GM18907 (cell line): Measurements from ENCODE around the gene TMEM272.
A peak's percentile ranks its signal among the peaks of the same experiment; 100 is the strongest.
"Not testable (repeated sequence)": the region's sequence is repeated elsewhere in the genome, so short reads cannot be mapped to it uniquely, and the experiment has no call there.

ENCODE experiments used
- ATAC-seq: cut with Tn5 transposase; IDR thresholded peaks from one replicate; pipeline ENCODE4 v1.9.1; 2021; ENCODE audit warnings: mild to moderate bottlenecking, moderate library complexity; ENCODE audit not compliant: unreplicated experiment

Gene TMEM272

DNA sequence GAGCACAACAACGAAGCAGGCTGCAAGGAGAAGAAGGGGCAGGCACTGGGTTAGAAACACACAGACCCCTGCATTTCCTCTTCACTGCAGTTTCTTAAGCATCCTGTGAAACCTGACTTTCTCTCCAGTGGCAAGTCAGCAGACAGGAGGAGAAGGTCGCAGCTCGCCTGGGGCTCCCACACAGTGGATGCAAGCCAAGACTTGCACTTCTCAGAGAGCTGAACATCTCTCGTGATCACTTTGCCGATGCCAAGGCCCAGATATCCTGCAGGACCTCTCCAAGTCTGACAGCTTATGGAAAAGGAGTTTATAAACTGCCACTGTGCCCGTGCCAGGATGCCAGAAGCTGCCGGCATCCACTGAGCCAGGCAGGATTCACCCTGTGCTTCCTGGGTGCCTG lies 18.4 kb downstream of the TMEM272 start:
- no peak for ATAC-seq

DNA sequence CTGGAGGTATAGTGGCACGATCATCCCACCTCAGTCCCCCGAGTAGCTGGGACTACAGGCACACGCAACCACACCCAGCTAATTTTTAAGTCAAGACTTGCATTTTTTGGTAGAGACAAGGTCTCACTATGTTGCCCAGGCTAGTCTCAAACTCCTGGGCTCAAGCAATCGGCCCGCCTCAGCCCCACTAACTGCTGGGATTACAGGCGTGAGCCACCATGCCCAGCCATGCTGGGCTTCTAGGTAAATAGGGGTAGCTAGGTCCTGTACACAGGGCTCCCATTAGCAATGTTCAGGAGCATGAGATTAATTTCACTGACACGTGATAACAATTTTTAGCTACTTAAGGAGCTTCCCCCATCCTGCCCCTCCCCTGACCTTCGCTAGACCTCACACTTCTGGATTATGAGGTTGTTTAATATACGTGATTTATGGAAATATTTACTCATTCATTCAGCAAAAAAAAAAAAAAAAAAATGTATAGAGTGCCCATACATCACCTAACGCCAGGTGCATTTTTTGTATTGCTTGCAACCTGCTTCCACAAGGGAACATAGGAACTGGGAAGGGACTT lies 19.2 kb downstream of the TMEM272 start:
- no peak for ATAC-seq

DNA sequence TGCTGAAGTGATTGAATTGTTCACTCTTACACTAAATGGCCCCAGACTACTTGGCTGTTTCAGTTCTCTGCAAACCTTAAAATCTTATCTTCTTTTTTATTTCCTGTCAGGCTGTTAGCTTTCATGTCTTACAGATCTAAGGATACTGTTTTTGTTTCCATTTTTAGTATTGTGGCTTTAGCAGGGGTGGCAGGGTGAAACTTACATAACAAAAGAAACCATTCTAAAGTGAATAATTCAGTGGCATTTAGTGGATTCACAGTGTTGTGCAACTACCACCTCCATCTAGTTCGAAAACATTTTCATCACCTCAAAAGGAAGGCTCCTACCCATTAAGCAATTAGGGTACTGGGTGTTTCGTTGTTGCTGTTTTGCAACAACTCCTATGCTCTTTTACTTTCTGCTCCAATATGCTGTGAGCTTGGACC lies 19.8 kb downstream of the TMEM272 start:
- no peak for ATAC-seq

GRCh38 chr13:51824712-51825111 lies 20.3 kb downstream of the TMEM272 start:
- ATAC-seq = not testable (repeated sequence)

DNA sequence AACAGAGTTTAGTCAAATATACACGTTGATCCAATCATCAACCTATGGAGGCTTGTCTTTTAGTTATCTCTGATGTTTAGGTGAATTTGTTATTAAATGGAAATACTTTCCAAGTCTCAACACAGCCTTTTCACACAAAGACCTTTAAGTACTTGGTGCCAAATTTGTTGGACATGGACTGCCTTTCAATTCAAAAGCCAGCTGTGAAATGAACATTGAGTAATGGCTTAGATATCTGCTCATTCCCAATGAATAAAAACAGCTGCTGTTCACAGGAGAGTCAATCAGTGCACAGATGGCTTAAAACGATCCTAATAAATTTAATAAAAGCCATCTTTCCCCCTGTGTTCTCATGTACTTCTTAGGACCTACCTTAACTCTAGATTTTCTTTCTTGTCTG lies 21.1 kb downstream of the TMEM272 start:
- no peak for ATAC-seq

DNA sequence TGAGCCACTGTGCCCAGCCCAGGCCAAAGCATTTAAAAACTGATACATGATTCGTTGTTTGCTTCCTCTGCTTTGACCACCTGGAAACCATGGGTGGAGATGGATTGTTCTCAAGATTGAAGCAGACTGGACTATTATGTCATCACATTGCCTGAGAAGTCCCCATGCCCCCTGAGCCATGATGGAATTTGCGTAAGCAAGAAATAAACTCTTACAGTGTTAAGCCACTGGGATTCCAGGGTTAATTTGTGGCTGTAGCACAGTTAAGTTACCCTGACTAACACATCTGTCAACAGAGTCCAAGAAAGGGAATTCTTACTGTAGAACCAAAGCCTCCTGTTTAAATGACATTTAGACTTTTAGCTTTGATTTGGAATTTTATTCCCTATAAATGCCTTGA lies 21.6 kb downstream of the TMEM272 start:
- ATAC-seq = no peak

DNA sequence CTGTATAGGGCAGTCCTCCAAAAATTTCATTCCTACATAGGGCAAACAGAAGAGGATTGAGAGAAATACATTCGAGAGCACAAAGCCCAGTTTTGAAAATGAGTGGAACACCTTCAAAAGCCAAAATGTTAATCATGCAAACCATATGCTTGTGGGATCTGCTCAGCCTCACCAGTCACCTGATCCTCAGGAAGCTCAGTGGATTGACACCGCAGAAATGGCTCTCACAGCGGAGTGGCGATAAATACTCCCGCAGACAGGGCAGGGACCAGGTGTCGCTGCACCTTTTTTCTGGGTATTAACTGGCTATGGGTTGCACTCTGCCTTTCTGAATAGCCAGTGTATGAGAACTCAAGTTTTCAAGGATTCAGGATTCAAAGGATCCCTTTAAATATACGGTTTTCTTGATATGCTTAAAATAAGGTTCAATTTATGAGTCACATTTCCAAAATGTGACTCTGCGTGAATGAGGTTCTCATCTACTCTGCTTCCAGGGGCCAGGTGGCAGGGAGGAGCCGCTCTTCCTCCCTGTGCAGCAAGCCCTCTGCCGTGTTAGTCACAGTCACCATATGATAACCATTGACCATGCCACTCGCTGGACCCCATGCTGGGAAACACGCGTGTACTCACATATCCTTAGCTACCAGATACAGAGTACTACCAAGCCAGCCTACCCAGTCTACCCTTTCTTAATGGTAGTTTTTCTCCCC lies 22.7 kb downstream of the TMEM272 start:
- ATAC-seq = no peak

GRCh38 chr13:51821606-51822005 lies 23.4 kb downstream of the TMEM272 start:
- no peak for ATAC-seq

DNA sequence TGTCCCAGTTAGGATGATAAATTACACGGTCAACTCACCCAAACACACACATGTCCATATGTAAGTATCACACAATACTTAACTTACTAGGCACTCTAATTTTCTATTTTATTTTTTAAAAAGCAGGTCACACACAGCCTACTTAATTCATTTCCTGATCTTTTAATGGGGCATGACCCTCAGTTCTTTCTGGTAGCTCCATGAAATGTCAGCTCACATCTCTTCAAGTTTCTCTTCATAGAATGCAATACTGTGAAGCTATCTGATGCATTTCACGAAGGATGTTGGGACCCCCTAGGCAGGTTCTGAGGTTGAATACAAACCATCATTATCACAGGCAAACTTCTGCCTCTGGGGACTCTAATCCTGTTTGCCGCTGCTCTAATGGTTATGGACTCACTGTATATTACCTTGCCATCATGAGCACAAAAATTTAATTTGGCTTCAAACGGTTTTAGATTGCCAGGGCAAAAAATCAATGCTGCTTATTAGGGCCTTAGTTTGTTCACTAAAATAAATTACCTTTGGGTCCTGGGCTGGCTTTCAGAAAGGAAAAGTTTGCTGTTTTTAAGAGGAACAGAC lies 24.9 kb downstream of the TMEM272 start:
- no peak for ATAC-seq

DNA sequence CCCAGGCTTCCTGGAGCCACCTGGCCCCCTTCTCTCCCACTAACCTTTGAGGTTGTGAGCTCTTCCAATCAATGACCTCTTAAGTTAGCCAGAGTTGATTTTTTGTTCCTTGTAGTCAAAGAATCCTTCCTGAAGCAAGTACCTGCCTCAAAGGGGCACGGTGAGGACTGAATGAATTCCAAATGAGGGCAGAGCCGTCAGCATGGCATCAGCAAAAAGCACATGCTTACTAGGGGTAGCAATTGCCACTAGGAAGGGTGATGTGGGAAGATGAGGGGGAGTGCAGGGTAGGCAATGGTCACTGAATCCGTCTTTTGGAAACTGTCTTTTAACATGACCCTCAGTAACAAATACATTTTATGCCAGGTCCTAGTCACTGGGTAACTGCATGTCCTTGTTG lies 25.4 kb downstream of the TMEM272 start:
- no peak for ATAC-seq

GRCh38 chr13:51818781-51819511 lies 26.0 kb downstream of the TMEM272 start:
- peak; percentile 47 for ATAC-seq

DNA sequence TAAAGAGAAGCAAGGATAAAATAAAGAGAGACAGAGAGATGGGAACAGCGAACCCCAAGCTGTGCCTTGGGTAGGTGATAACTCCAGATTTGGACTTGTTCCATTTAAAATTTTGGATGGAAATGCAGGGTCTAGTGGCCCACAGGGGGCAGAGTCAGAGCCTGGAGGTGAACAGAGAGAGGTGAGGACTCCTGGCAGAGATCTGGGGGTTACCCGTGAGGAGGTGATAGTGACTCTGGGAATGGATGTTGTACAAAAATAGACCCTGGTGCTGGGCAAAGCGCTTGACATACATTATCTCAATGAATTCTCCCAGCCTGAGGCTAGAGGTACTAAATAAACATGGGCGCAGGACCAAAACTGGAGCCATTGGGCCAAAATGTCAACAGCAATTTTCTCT lies 26.7 kb downstream of the TMEM272 start:
- no peak for ATAC-seq

- ATAC-seq = no peak
These were observed 27.3 kb downstream of the TMEM272 start for GRCh38 chr13:51817717-51818116.

DNA sequence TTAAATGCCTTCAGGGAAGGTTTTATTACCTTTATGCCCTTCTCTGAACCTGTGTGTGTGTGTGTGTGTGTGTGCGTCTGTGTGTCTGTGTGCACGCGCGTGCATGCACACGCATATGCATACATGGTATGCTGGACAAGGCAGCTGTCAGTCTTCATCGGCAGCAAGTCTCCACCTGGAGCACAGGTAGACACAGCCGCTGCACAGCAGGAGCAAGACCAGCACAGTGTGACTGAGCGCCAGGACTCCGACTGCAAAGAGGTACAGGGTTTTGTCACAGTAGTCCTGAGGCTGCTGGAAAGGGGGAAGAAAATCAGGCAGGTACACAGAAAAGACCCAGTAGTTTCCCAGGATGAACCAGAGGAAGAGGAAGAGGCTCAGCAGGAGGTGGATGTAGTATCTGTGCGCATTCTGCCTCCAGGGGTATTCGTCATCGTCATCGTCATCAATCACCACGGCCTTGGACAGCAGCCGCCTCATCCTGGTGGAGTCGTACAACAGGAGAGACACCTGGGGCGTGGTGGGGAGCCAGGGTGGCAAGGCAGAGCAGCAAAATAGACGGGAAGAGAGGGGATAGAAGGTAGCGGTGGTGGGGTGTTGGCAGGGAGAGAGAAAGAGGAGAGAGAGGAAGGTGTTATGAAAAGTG lies 28.2 kb downstream of the TMEM272 start:
- ATAC-seq = no peak

DNA sequence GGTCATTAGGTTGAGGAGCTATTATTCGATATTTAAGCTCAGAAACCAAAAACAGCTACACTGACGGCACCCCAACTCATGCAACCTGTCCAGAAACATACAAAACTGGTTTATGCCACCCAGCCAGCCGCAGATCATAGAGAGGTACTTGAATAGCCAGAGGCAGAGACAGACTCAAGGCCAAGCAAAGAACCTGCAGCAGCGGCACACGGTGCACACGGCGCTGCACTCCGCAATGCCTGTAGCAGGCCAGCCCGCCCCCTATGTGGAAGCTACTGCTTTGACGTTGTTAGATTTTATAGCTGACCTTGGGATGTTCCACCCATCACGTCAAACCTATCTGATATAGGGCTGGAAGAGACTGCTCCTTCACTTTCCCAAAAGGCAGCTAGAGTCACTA lies 29.1 kb downstream of the TMEM272 start:
- ATAC-seq = no peak

DNA sequence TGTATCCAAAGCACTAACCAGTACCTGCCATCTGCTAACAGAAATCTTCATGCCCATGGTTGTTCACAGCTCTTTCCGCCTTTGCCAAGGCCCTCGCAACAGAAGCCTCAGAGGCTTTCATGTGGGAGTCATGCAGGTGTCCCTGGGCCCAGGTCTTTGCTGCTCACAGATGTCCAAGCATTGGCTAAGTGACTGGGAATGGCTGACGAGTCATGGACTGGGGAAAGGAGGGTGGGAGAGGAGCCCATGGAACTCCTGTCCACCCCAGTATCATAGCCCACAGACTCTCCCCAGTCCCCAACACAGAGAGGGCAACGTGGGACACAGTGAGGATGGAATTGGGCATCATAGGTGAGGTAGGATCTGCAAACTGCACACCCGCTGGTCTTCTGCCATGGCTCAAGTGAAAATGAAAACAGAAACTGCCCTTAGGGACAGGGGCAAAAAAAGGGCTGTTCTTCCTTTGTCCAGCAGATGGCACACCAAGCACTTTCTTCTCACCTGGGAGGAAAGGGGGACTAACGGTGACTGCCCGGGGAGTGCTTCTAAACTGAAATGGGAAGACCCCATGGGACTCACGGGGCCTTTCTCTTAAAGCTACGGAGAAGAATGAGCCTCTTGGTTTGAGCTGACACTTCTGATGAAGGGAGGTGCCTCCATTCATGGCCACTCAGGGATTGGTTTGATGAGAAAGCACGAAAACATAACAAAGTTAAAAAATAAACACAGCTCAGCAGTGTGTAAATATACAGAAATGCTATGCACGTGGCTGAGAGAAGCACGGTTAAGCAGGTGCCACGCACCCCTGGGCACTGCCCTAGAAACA lies 29.9 kb downstream of the TMEM272 start:
- peak; percentile 76 for ATAC-seq

DNA sequence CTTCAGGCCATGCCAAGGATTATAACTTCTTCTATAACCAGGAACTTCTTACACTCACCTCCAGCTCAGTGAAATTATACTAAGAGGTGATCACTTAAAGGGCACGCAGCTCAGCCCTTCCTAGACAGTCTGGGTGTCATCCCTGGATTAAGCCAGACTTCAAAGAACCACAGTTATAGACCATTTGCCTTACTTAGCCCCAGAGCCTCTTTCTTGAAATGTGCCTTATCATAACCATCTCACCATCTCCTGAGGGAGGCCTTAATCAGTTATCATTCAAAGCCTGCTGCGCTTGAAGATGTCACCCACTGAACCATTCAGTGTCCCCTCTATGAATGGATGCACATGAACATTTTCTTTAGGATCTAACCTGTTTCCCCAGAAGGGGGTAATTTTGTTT lies 30.9 kb downstream of the TMEM272 start:
- ATAC-seq = no peak

DNA sequence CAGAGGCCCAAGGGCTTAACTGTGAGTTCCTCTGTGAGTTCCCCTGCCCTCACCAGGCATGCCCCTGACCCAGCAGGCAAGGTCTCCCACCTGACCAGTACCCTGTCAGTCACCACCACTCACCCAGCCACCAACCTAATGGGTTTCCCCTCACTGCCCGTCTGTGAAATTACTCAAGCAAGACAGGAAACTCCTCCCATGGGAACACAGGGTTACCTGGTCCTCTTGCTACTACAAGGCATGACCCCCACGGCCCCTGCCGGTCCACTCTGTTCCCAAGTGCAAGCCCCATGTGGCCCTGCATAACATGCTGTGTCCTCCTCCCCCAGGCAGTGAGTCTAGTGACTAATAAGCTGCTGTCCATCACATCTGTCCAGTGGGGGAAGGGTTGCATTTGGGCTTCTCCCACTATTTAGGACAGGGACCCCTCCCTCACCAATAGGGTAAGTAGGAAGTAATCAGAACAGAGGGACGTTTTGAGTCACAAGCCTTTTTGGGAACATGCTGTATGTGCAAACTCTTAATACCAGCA lies 33.0 kb downstream of the TMEM272 start:
- ATAC-seq = peak; percentile 59

DNA sequence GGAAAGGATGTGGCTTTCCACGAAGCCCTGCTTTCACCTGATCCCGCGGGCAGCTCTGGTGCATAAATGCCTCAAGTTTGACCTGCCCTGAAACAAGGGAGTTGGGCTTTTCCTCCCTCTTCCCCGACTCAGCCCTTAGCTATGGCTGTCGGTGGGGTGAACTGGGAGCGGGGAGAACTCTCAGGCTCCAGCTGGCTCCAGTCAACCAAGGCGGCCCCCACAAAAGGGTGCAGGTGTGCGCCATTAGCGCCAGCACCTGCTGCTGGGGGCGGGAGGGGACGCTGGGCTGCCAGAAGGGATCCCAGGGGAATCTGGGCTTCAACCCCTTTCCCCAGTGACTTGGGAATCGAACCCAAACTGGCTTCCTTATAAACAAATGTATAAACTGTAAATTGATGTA lies 33.9 kb downstream of the TMEM272 start:
- ATAC-seq = no peak

- ATAC-seq = no peak
These were observed 36.2 kb downstream of the TMEM272 start for GRCh38 chr13:51808811-51809210.
